AG04450 (cell line): ENCODE measurements around the gene PARD3. TPM values are rescaled to one million over a fixed set of nuclear protein-coding genes. Genes with fewer than 3 reads are reported as not detected.
"Not testable (repeated sequence)": the region's sequence is repeated elsewhere in the genome, so short reads cannot be mapped to it uniquely, and the experiment has no call there.

Experiments used
- CTCF ChIA-PET: fragments of 300-600, 350-600 bp; formaldehyde crosslinking; extraction: SDS; loops from one replicate; lab custom pipeline; 2022; ENCODE audit warnings: antibody characterized with exemption, inconsistent platforms; lab: Charles Lee
- POLR2A ChIA-PET: fragments of 350-600 bp; formaldehyde crosslinking; extraction: SDS; loops from one replicate; lab custom pipeline; 2021; ENCODE audit warnings: antibody characterized with exemption, inconsistent platforms; lab: Yijun Ruan, JAX
- DNase-seq: peaks from one replicate; pipeline ENCODE4 v3.0.0-alpha.2; 2011; ENCODE audit warnings: low read depth, low spot score
- H3K27ac ChIP-seq: one replicate; pipeline ENCODE4 v1.5.1; 2012; ENCODE audit warnings: low read depth, low read length, control low read depth
- H3K27me3 ChIP-seq: one replicate; pipeline ENCODE4 v1.6.0; 2012; ENCODE audit warnings: low read length; ENCODE audit not compliant: control insufficient read depth, insufficient read depth
- H3K4me3 ChIP-seq: 2 replicates; pipeline ENCODE4 v1.5.1; 2011; ENCODE audit warnings: mild to moderate bottlenecking, low read depth, low read length, control low read depth
- H3K9me3 ChIP-seq: 2 replicates; pipeline ENCODE4 v1.5.1; 2012; ENCODE audit warnings: low read length; ENCODE audit not compliant: control insufficient read depth, insufficient read depth
- polyA plus RNA-seq: library from polyadenylated mRNA; depleted of rRNA; stranded (reverse); fragments of >200 nt; gene quantifications from 2 replicates; pipeline ENCODE4 v1.2.3, GENCODE V29; 2011
- TF ChIP-seq, protein P1 (sequence below): IDR thresholded peaks from 2 replicates; pipeline ENCODE4 v1.5.1; 2011; ENCODE audit warnings: low read depth, low read length, control low read depth, inconsistent platforms

Gene PARD3
- polyA plus RNA-seq, 1 experiment, result 43.1 TPM

DNA sequence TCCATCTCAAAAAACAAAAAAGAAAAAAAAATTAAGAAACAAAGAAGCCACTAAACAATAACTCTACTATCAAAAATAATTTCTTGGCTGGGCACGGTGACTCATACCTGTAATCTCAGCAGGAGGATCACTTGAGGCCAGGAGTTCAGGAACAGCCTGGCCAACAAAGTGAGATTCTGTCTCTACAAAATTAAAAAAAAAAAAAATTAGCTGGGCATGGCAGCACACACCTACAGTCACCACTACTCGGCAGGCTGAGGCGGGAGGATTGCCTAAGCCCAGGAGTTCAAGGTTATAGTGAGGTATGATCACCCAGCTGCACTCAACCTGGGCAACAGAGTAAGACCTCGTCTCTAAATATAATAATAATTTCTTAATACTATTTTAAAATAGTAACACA, 69.0 kb downstream of the PARD3 start:
- no peak overlapping the region for H3K27ac ChIP-seq
- no peaks in the 10 kb centered on the region for H3K27me3 ChIP-seq
- no peak for DNase-seq
- ChIA-PET CTCF (no interaction called here), POLR2A (no interaction called here)
- TF ChIP-seq, protein P1, sequence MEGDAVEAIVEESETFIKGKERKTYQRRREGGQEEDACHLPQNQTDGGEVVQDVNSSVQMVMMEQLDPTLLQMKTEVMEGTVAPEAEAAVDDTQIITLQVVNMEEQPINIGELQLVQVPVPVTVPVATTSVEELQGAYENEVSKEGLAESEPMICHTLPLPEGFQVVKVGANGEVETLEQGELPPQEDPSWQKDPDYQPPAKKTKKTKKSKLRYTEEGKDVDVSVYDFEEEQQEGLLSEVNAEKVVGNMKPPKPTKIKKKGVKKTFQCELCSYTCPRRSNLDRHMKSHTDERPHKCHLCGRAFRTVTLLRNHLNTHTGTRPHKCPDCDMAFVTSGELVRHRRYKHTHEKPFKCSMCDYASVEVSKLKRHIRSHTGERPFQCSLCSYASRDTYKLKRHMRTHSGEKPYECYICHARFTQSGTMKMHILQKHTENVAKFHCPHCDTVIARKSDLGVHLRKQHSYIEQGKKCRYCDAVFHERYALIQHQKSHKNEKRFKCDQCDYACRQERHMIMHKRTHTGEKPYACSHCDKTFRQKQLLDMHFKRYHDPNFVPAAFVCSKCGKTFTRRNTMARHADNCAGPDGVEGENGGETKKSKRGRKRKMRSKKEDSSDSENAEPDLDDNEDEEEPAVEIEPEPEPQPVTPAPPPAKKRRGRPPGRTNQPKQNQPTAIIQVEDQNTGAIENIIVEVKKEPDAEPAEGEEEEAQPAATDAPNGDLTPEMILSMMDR, result no peak
- no peaks in the 10 kb centered on the region for H3K9me3 ChIP-seq
- H3K4me3 ChIP-seq, result no peak overlapping the region

DNA sequence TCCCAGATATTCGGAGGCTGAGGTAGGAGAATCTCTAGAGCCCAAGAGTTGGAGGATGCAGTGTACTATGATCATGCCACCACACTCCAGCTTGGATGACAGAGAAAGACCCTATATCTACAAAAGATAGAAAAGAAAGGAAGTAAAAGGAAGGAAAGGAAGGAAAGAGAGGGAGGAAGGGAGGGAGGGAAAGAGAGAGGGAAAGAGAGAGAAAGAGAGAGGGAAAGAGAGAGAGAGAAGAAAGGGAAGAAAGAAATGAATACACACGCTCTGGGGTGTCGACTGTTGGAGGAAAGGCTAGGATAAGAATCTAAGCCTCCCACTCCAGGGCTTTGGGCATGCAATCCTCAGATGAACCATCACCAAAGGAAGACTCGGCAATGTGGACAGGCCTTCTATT, 69.9 kb downstream of the PARD3 start:
- H3K27ac ChIP-seq, result no peak overlapping the region
- CTCF ChIA-PET, result no interaction called here
- H3K27me3 ChIP-seq, result no peaks in the 10 kb centered on the region
- POLR2A ChIA-PET, result no interaction called here
- TF ChIP-seq, protein P1, result no peak
- H3K9me3 ChIP-seq, result no peaks in the 10 kb centered on the region
- no peak for DNase-seq
- no peak overlapping the region for H3K4me3 ChIP-seq

DNA sequence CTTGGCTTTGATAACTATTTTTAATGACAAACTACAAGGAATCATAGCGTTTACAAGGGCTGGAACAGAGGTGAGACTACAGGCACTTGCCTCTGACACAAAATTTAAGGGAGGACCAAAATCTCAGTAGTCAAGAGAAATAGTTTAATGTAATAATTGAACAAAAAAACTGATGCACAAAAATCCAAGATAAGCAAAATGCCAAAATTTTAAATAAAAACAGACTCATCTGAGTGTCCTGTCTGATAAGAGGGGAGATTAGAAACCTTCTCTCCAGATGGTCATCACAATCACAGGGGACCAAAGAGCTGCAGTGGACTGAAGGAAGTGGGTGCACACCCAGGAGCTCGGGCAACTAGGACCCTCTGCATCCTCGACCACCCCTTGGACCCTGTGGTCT, 70.5 kb downstream of the PARD3 start:
- DNase-seq, result no peak
- CTCF ChIA-PET, result no interaction called here
- H3K27me3 ChIP-seq, result no peaks in the 10 kb centered on the region
- H3K9me3 ChIP-seq, result no peaks in the 10 kb centered on the region
- TF ChIP-seq, protein P1, result no peak
- H3K27ac ChIP-seq, result no peak overlapping the region
- POLR2A ChIA-PET, result no interaction called here
- no peak overlapping the region for H3K4me3 ChIP-seq

DNA sequence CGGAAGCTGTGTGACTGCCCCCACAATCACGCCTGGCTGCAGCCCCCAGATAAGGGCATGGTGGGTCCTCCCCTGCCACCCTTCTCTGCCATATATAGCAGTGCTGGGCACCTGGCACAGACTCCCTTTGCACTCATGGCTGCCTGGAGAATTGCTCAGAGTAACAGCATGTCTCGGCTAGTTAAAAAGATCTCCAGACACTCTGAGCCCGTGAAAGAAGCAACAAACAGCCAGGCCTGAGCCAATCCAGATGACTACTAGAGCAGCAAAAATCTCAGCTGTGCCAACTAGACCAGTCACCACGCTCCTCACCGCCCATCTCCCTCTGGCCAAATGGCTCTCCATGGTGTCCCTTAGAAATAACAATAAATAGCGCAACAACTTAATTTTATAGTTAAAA, 71.3 kb downstream of the PARD3 start:
- no peaks in the 10 kb centered on the region for H3K9me3 ChIP-seq
- ChIA-PET CTCF (no interaction called here), POLR2A (no interaction called here)
- TF ChIP-seq, protein P1, result no peak
- H3K4me3 ChIP-seq, result no peak overlapping the region
- no peak overlapping the region for H3K27ac ChIP-seq
- H3K27me3 ChIP-seq, result no peaks in the 10 kb centered on the region
- DNase-seq, result no peak

DNA sequence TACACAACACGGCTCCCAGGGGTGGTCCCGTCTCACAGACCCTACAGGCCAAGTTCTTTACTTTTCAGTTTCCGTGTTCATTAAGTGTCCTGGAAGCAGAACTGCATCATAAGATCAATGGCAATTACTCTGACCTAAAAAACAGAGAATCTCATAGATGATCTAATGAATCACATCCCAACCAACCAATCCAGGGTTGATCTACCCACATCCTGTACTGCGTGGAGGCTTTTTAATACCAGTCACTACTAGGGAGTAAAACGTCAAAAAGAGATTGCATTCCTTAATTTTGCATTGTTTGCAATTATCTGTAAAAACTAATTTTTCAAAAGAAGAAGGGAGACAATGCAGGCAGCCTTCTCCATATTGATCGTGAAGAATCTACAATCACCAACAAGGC, 72.6 kb downstream of the PARD3 start:
- no peak for DNase-seq
- Histone ChIP-seq H3K27ac (no peak overlapping the region), H3K27me3 (no peaks in the 10 kb centered on the region), H3K9me3 (no peaks in the 10 kb centered on the region), H3K4me3 (no peak overlapping the region)
- TF ChIP-seq, protein P1, result no peak
- CTCF ChIA-PET, result no interaction called here
- POLR2A ChIA-PET, result no interaction called here

DNA sequence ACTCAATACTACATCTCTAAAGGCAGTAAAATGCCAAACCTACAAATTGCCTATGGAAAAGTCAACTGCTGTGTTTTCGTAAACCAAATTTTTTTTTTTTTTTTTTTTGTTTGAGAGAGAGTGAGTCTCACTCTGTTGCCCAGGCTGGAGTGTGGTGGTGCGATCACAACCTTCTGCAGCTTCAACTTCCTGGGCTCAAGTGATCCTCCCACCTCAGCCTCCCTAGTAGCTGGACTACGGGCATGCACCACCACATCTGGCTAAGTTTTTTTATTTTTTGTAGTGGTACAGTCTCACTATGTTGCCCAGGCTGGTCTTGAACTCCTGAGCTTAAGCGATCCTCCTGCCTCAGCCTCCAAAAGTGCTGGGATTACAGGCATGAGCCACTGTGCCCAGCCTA, 74.0 kb downstream of the PARD3 start:
- ChIA-PET CTCF (interaction anchor here (1.0 kb wide), 1 partner anchor 17 kb away, joined by 3 read pairs; no protein-coding TSS in a partner anchor), POLR2A (interaction anchor here (0.6 to 0.7 kb wide), 2 partner anchors 49 to 108 kb away, joined by 3 to 4 read pairs; no protein-coding TSS in a partner anchor)
- H3K27me3 ChIP-seq, H3K4me3 ChIP-seq, DNase-seq, H3K27ac ChIP-seq, H3K9me3 ChIP-seq: not testable (repeated sequence)
